Activated CD8-positive, alpha-beta T cell treated with anti-CD3 and anti-CD28 coated beads, Interleukin-2, amount 10 ng/mL, durations not matched to agents 7 days and 5 days (primary cell): Measurements from ENCODE around the gene ADAM8. TPM values are rescaled to one million over a fixed set of nuclear protein-coding genes. Genes with fewer than 3 reads are reported as not detected.
A peak's percentile ranks its signal among the peaks of the same experiment; 100 is the strongest.

Experiments
- ATAC-seq: fragments of 150-1000 bp; cut with Tn5 transposase; one replicate; pipeline ENCODE4 v1.10.0; 2021; ENCODE audit warnings: moderate library complexity
- CTCF ChIA-PET: fragments of 350-600 bp; sonication (Branson Sonifier 250); formaldehyde crosslinking; loops from one replicate; lab custom pipeline; 2021; ENCODE audit warnings: antibody characterized with exemption; lab: Charles Lee
- POLR2A ChIA-PET: fragments of 350-600 bp; sonication (Branson Sonifier 250); formaldehyde crosslinking; loops from one replicate; lab custom pipeline; 2021; ENCODE audit warnings: antibody characterized with exemption; lab: Charles Lee
- DNase-seq: peaks from one replicate; pipeline ENCODE4 v3.0.0-alpha.2; 2020
- H3K27ac Mint-ChIP-seq: one replicate; pipeline ENCODE4 v1.8.0; 2021; ENCODE audit warnings: mild to moderate bottlenecking, mixed read lengths
- H3K27me3 Mint-ChIP-seq: one replicate; pipeline ENCODE4 v1.8.0; 2021; ENCODE audit warnings: low read depth, mixed read lengths
- H3K36me3 Mint-ChIP-seq: one replicate; pipeline ENCODE4 v1.8.0; 2021; ENCODE audit warnings: low read depth, mixed read lengths
- H3K4me1 Mint-ChIP-seq: one replicate; pipeline ENCODE4 v1.8.0; 2021; ENCODE audit warnings: low read depth, mixed read lengths
- H3K4me3 Mint-ChIP-seq: one replicate; pipeline ENCODE4 v1.8.0; 2021; ENCODE audit warnings: mild to moderate bottlenecking, mixed read lengths
- H3K9me3 Mint-ChIP-seq: one replicate; pipeline ENCODE4 v1.8.0; 2022; ENCODE audit warnings: mixed read lengths; ENCODE audit not compliant: insufficient read depth
- total RNA-seq, 2 experiments: library from RNA; stranded (reverse); gene quantifications; one replicate each; pipeline ENCODE4 v1.2.3, GENCODE V29; 2021

ADAM8 gene
- total RNA-seq, 2 experiments from 2014 or later = 69.9 to 75.5 TPM

DNA sequence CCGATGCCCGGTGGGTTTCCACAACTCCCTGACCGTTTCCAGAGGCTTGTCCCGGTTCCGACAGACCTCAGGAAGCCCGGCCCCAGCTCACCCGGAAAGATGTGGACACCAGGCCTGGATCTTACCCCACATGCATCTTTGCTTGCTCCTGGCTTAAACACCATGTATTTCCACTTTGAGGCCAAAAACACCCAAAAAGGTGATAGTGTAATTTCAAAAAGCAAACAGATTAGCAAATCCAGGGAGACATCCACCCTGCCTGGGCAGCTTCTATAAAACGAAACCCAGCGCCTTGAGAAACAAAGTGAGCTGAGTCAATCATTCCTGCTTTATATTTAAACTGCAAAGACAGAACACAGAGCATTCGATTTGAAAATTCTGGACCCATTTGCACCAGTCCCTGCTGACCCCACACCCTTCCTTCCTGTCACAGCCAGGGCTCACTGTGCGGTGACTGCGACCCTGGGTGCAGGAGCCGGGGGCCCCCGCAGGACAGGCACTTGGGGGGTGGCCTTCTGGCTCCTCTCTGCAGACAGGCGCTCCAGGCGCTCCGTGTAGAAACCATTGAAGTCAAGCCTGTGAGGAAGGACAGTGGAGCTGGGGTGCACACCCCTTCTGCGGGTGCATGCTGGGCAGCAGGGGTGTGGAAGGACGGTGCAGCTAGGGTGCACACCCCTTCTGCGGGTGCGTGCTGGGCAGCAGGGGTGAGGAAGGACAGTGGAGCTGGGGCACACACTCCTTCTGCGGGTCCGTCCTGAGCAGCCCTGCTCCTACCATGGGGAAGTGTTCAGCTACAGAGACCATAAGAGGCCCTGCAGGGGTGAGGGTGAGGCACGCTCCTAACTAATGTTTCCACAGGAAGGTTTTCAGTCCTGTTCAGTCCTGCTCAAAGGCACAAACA lies 2.9 kb upstream of the ADAM8 start:
- peaks cover 47% of the 10 kb centered on the region for H3K4me1 Mint-ChIP-seq
- peaks cover 35% of the 10 kb centered on the region for H3K36me3 Mint-ChIP-seq
- no peak overlapping the region for H3K4me3 Mint-ChIP-seq

DNA sequence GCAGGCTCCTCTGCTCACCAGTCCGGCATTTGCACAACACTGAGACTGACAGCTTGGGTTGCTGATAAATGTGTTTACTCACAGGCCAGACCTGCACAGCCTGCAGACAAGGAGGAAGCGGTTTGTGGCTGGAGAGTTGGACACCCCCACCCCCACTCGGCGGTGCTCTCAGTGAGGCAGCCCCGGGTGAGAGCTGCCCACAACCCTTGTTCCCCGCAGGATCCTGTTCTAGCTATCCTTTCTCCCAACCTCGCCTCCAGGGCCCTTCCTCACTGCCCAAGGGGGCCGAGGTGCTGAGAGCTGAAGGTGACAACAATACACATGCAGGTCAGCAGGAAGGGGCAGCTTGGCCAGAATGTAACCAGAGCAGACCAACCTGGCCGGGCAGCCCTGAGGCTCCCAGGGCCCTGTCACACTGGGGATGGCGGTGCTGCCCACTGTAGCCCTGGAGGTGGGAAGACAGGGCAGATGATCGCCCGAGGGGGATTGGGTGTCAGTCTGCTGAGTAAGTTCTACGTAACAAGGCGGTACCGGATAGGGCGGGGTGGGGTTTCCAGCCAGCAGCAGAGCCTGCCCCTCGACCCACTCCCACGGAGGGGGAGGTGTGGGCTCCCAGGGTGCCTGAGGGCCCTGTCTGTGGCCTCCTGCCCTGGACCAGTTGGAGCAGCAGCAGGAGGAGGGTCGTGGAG lies 2.1 kb upstream of the ADAM8 start:
- peak overlapping the region; percentile 92 for H3K27ac Mint-ChIP-seq
- CTCF ChIA-PET = interaction anchor here (1.2 to 4.4 kb wide), 4 partner anchors 20 to 51 kb away, joined by 3 to 23 read pairs (median 4); no protein-coding TSS in a partner anchor
- peaks cover 49% of the 10 kb centered on the region for H3K4me1 Mint-ChIP-seq
- peak overlapping the region; percentile 76 for H3K4me3 Mint-ChIP-seq
- H3K9me3 Mint-ChIP-seq = no peaks in the 10 kb centered on the region
- POLR2A ChIA-PET = interaction anchor here (1.1 kb wide), 1 partner anchor 20 kb away, joined by 4 read pairs; no protein-coding TSS in a partner anchor
- ATAC-seq (peak; percentile 22), DNase-seq (peak; percentile 82)
- no peaks in the 10 kb centered on the region for H3K27me3 Mint-ChIP-seq
- H3K36me3 Mint-ChIP-seq = peaks cover 31% of the 10 kb centered on the region

More for the DNA sequence above, 2.9 kb upstream of the ADAM8 start:
- peak overlapping the region; percentile 49 for H3K27ac Mint-ChIP-seq
- ChIA-PET CTCF (interaction anchor here (4.4 kb wide), 1 partner anchor 27 kb away, joined by 23 read pairs; no protein-coding TSS in a partner anchor), POLR2A (no interaction called here)
- no peak for ATAC-seq
- no peaks in the 10 kb centered on the region for H3K27me3 Mint-ChIP-seq
- no peaks in the 10 kb centered on the region for H3K9me3 Mint-ChIP-seq
- no peak for DNase-seq

DNA sequence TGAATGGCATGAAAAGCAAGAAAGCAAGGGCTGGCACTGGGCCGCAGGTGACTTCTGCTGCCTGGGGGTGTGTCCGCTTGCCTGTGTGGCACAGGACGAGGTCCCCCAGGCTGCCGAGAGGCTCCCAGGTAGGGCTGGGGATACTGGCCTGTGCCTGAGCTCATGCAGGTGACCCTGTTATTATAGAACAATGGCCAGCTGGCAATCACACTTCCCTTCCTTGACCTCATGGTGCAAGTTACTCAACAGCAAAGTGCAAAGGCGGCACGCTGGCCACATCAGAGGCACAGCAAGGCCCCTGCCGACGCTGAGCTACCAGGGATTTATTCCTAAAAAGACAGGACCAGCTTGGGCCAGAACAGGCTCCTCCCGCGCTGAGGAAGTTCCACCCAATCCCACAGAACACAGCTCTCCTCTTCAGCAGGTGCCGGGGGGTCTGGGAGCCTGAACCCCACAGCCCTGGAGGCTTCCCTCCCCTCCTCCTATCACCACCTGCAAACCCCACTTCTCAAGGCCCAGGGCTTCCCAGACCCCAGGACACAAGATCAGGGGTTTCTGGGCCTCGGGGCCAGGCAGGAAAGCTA lies 1.4 kb upstream of the ADAM8 start:
- ChIA-PET CTCF (interaction anchor here (1.2 to 4.4 kb wide), 4 partner anchors 19 to 52 kb away, joined by 3 to 23 read pairs (median 4); no protein-coding TSS in a partner anchor), POLR2A (interaction anchor here (1.1 kb wide), 2 partner anchors 20 to 77 kb away, joined by 4 read pairs; no protein-coding TSS in a partner anchor)
- no peak for DNase-seq
- H3K27ac Mint-ChIP-seq = peak overlapping the region; percentile 92
- peak overlapping the region; percentile 76 for H3K4me3 Mint-ChIP-seq
- H3K36me3 Mint-ChIP-seq = peaks cover 32% of the 10 kb centered on the region
- no peak for ATAC-seq
- no peaks in the 10 kb centered on the region for H3K9me3 Mint-ChIP-seq
- no peaks in the 10 kb centered on the region for H3K27me3 Mint-ChIP-seq
- H3K4me1 Mint-ChIP-seq = peaks cover 49% of the 10 kb centered on the region

DNA sequence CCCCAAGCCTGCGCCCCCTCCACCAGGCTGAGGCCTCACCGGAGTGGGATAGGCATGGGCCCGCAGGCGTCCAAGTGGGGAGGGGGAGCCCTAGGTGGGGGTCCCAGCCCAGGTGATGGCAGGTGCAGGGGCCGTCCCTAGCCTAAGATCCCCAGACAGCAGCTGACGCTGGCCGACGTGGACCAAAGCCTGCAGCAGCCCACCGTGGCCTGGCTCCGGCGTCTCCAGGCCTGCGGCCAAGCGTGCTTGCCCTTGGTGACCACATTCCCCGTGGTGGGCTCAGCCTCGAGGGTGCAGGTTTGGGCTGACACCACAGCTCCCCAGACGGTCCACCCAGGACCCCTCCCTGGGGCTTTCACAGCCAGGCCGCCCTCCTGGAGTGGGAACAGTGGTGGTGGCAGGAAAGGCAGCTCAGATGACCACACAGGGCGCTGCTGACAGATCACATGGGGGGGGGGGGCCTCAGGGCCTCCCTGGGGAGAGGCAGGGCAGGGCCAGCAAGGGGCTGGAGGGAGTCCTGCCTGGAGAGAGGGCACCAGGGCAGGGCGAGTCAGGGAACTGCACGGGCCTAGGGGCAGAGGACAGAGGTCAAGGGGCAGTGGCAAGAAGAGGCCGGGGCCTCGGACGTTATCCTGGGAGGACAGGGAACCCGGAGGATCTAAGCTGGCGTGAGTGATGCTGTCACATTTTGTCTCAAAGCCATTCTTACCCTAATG lies 767 bp upstream of the ADAM8 start:
- H3K9me3 Mint-ChIP-seq = no peaks in the 10 kb centered on the region
- DNase-seq (no peak), ATAC-seq (no peak)
- H3K4me1 Mint-ChIP-seq = peaks cover 49% of the 10 kb centered on the region
- POLR2A ChIA-PET = interaction anchor here (0.9 to 3.5 kb wide), 4 partner anchors 10 to 78 kb away, joined by 3 to 13 read pairs (median 4); no protein-coding TSS in a partner anchor
- H3K36me3 Mint-ChIP-seq = peaks cover 30% of the 10 kb centered on the region
- H3K4me3 Mint-ChIP-seq = peak overlapping the region; percentile 76
- peak overlapping the region; percentile 92 for H3K27ac Mint-ChIP-seq
- H3K27me3 Mint-ChIP-seq = no peaks in the 10 kb centered on the region
- CTCF ChIA-PET = interaction anchor here (1.2 to 4.4 kb wide), 3 partner anchors 26 to 52 kb away, joined by 3 to 23 read pairs (median 3); no protein-coding TSS in a partner anchor

DNA sequence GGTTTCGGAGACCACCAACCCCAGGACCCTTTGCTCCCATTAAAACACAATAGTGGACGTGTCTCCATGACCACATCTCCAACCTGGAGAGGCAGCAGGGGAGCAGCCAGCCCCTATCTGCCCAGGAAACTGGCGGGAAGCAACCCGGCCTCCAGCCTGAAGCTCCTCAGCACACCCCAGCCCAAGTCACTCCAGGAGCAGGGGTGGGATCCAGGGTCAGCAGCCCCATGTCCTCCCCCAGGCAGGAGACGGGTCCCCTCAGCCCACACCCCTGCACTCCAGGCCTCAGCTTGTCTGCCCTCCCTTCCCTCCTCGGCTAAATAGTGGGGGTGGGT lies 601 bp downstream of the ADAM8 start:
- Mint-ChIP-seq H3K9me3 (no peaks in the 10 kb centered on the region), H3K4me3 (peak overlapping the region; percentile 87), H3K4me1 (peaks cover 49% of the 10 kb centered on the region), H3K36me3 (peaks cover 28% of the 10 kb centered on the region), H3K27ac (peak overlapping the region; percentile 86), H3K27me3 (no peaks in the 10 kb centered on the region)
- DNase-seq (no peak), ATAC-seq (peak; percentile 0)
- ChIA-PET POLR2A (interaction anchor here (0.6 to 3.5 kb wide), 7 partner anchors 9 to 133 kb away, joined by 3 to 13 read pairs (median 4); no protein-coding TSS in a partner anchor), CTCF (interaction anchor here (1.0 to 2.8 kb wide), 6 partner anchors 8 to 54 kb away, joined by 3 to 17 read pairs (median 5); no protein-coding TSS in a partner anchor)

DNA sequence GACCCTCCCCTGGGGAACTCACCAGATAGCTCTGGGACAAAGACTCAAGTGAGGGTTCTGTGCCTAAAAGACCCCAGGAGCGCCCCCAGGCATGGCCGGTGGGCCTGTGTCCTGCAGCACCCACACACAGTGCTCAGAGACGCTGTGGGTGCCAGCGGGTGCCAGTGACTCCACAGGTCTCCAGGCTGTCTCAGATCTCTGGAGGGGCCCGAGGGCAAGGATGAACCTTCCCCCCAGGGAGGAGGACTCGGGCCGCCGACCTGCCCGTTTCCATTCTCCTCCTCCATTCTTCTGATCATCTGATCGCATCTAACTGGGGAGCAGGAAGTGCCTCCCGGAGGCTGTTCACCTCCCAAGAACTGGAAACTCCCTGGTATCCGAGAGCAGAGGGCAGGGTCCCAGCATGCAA lies 980 bp downstream of the ADAM8 start:
- peaks cover 28% of the 10 kb centered on the region for H3K36me3 Mint-ChIP-seq
- peak overlapping the region; percentile 86 for H3K27ac Mint-ChIP-seq
- DNase-seq (peak; percentile 63), ATAC-seq (peak; percentile 62)
- H3K4me3 Mint-ChIP-seq = peak overlapping the region; percentile 87
- no peaks in the 10 kb centered on the region for H3K9me3 Mint-ChIP-seq
- ChIA-PET POLR2A (interaction anchor here (0.5 to 3.5 kb wide), 11 partner anchors 9 to 829 kb away, joined by 3 to 13 read pairs (median 3); no protein-coding TSS in a partner anchor), CTCF (interaction anchor here (1.0 to 2.8 kb wide), 7 partner anchors 8 to 132 kb away, joined by 3 to 17 read pairs (median 5); no protein-coding TSS in a partner anchor)
- H3K27me3 Mint-ChIP-seq = no peaks in the 10 kb centered on the region
- peaks cover 49% of the 10 kb centered on the region for H3K4me1 Mint-ChIP-seq

DNA sequence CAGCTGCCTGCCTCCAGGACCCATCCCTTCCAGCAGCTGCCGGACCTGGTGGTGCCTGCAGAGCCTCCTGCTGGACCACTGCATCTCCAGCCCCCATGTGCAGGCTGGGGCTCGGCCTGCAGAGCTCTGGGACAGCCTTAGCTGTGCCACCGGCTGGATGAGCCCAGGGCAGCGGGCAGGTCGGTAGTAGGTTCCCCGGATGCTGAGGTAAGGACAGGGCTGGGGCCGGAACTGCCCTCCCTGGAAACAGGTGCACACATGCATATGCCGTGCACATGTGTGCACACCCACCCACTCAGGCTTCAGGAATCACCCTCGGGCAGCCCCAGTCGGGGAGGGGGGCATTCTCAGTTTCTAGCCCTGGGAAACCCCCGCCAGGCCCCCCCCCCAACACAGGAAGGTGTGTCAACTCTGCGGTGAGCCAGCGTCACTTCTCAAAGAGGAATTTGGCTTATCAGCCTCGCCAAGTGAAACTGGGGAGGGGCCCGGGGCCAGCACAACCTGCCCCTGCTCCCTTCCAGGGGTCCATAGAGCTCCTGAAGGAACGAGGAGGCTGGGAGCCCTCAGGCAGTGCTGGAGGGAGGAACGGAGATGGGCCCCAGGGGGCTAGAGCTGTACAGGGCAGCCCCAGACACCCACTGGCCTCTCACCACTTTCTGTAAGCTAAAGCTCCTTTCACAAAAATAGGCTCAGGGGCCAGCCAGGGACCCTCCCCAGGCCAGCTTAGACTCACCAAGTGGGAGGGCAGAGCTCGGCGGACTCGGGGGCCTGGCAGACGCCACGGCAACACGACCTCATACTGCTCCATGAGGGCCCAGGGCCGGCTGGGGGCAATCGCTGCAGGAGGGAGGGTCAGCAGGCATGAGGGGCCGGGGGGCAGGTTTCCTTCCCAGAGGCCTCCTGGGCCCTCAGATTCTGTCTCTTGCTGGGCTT lies 1.7 kb downstream of the ADAM8 start:
- ChIA-PET CTCF (interaction anchor here (0.8 to 2.8 kb wide), 8 partner anchors 12 to 131 kb away, joined by 3 to 17 read pairs (median 6); no protein-coding TSS in a partner anchor), POLR2A (interaction anchor here (0.5 to 3.5 kb wide), 11 partner anchors 11 to 828 kb away, joined by 3 to 13 read pairs (median 3); no protein-coding TSS in a partner anchor)
- Mint-ChIP-seq H3K27me3 (no peaks in the 10 kb centered on the region), H3K9me3 (no peaks in the 10 kb centered on the region), H3K4me3 (peak overlapping the region; percentile 87), H3K36me3 (peaks cover 26% of the 10 kb centered on the region), H3K4me1 (peaks cover 47% of the 10 kb centered on the region), H3K27ac (peak overlapping the region; percentile 86)
- ATAC-seq = peak; percentile 60
- peak; percentile 77 for DNase-seq

DNA sequence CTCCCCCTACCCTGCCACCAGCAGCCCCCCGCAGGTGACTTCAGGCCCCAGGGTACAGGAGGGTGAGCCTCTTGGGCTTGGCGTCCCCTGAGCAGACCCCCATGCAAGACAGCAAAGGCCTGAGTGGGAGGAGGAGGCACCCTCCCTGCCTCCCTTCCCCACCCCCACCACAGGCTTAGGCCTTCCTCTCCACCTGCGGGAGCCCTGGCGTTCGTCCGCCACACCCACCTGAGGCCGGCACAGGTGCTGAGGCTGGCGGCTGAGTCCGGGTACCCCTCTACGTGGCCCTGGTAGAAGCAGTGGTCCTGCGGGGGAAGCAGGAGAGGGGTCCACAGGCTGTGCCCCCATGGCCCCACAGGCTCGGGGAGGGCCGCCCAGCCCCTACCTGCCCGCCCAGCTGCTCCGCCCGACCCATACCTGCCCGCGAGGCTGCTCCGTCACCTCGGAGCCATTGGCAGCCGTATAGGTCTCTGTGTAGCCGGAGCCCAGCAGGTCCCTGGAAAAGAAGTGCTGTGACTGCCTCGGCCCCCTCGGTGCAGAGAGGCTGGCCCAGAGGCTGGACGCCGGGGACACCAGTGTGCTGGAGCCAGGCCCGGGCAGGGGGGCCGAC lies 3.0 kb downstream of the ADAM8 start:
- Mint-ChIP-seq H3K36me3 (peaks cover 16% of the 10 kb centered on the region), H3K4me1 (peaks cover 33% of the 10 kb centered on the region), H3K27ac (no peak overlapping the region), H3K4me3 (no peak overlapping the region), H3K9me3 (no peaks in the 10 kb centered on the region), H3K27me3 (no peaks in the 10 kb centered on the region)
- ChIA-PET CTCF (interaction anchor here (1.2 kb wide), 1 partner anchor 34 kb away, joined by 4 read pairs; no protein-coding TSS in a partner anchor), POLR2A (interaction anchor here (1.7 kb wide), 1 partner anchor 14 kb away, joined by 7 read pairs; no protein-coding TSS in a partner anchor)
- DNase-seq (no peak), ATAC-seq (no peak)

DNA sequence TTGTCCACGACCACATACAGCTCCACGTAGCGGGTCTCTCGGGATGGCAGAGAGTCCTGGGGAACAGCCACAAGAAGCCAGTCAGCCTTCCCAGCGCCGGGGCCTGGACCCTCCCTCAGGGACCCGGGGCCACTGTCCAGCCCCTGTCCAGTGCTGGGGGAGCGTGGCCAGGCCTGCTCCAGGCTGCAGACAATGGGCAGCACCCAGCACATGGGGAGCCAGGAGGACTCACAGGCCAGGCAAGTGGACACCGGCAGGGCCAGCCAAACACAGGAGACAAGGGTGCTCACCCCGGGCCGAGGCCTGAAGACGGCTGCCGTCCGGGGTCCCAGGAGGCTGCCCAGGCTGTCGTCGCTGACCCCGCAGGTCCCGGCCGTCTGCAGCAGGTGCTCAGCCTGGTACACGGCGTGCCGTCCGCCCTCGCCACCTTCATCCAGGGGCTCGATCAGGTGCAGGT lies 3.7 kb downstream of the ADAM8 start:
- DNase-seq = no peak
- H3K4me1 Mint-ChIP-seq = peaks cover 27% of the 10 kb centered on the region
- H3K27me3 Mint-ChIP-seq = no peaks in the 10 kb centered on the region
- no peak overlapping the region for H3K4me3 Mint-ChIP-seq
- CTCF ChIA-PET = interaction anchor here (1.1 kb wide), 1 partner anchor 11 kb away, joined by 3 read pairs; no protein-coding TSS in a partner anchor
- H3K27ac Mint-ChIP-seq = no peak overlapping the region
- peaks cover 12% of the 10 kb centered on the region for H3K36me3 Mint-ChIP-seq
- POLR2A ChIA-PET = interaction anchor here (1.4 kb wide), 1 partner anchor 9 kb away, joined by 5 read pairs; no protein-coding TSS in a partner anchor
- no peak for ATAC-seq
- H3K9me3 Mint-ChIP-seq = no peaks in the 10 kb centered on the region
